Subcutaneous abdominal adipose tissue (tissue), 5 donors: Measurements from ENCODE around the gene CYBC1.

ENCODE experiments used
- H3K27ac ChIP-seq: one replicate; pipeline ENCODE4 v1.7.0; 2013; ENCODE audit warnings: low read depth, mild to moderate bottlenecking, inconsistent platforms, low read length, moderate library complexity
- H3K27me3 ChIP-seq, 5 donors: one replicate each; pipeline ENCODE4 v1.7.0; 2013; ENCODE audit warnings: low read length in 5 of 5, inconsistent platforms in 1 of 5; ENCODE audit not compliant: control insufficient read depth in 5 of 5, insufficient read depth in 4 of 5
- H3K36me3 ChIP-seq, 5 donors: one replicate each; pipeline ENCODE4 v1.7.0; 2013; ENCODE audit warnings: low read length in 5 of 5; ENCODE audit not compliant: control insufficient read depth in 5 of 5, insufficient read depth in 5 of 5
- H3K4me1 ChIP-seq, 5 donors: one replicate each; pipeline ENCODE4 v1.7.0; 2013; ENCODE audit warnings: low read length in 5 of 5, mild to moderate bottlenecking in 3 of 5, moderate library complexity in 1 of 5; ENCODE audit not compliant: control insufficient read depth in 5 of 5, insufficient read depth in 5 of 5
- H3K4me3 ChIP-seq, 5 donors: one replicate each; pipeline ENCODE4 v1.7.0; 2013; ENCODE audit warnings: low read length in 5 of 5, low read depth in 1 of 5
- H3K9ac ChIP-seq, 5 donors: one replicate each; pipeline ENCODE4 v1.7.0; 2013; ENCODE audit warnings: low read length in 5 of 5, mild to moderate bottlenecking in 4 of 5, moderate library complexity in 3 of 5
- H3K9me3 ChIP-seq, 5 donors: one replicate each; pipeline ENCODE4 v1.7.0; 2013; ENCODE audit warnings: low read length in 5 of 5; ENCODE audit not compliant: control insufficient read depth in 5 of 5
- donor health status: healthy.
- donor health status: healthy.
- donor health status: healthy.
- donor health status: healthy.
- donor health status: healthy.

The CYBC1 gene

DNA sequence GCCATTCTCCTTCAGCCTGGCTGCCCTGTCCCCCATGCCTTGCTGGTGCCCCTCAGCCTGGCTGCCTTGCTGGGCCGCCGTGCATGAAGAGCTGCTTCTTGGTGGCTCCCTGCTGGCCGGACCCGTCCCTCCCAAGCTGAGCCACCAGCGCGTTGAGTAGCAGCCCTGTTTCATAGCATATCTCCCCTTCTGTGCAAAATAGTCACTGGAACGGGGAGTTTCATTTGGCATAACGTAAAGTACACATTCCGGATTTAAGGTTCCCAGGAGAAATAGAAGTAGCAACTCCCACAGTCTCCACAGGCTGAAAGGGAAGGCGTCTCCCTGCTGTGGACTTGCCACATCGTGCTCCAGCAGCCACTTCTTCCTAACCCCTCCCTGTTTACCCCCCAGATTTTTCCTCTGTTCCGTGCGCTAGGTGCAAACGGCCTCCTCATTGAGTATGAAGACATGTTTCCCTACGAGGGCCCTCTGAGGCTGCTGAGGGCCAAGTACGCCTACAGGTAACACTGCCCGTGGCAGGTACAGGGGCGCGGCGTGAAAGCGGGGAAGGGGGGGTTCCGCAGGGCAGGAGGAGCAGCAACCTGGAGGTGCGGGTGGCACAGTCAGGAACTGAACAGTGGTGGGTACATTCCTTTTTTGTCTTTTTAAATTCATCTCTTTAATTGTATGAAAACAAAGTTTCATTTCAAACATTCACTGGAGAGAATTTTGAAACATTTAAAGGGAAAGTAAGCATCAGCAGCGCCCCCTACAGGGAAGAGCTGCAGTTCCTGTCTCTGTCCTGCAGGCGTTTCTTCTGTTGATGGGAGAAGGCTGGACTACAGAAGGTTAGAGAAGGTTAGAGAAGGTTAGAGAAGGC is 26.3 kb downstream of the CYBC1 start:
- H3K36me3 ChIP-seq = peaks cover 0 to 6% (median 3%) of the 10 kb centered on the region in 5 donors
- no peak overlapping the region for H3K27ac ChIP-seq
- peaks cover 2 to 18% (median 13%) of the 10 kb centered on the region in 5 donors for H3K4me1 ChIP-seq
- H3K9ac ChIP-seq = no peak overlapping the region
- peaks cover 0 to 8% (median 7%) of the 10 kb centered on the region in 5 donors for H3K9me3 ChIP-seq
- no peaks in the 10 kb centered on the region for H3K27me3 ChIP-seq
- H3K4me3 ChIP-seq = peak overlapping the region in 3 of 5 donors; percentile 46 to 56 (median 52)

DNA sequence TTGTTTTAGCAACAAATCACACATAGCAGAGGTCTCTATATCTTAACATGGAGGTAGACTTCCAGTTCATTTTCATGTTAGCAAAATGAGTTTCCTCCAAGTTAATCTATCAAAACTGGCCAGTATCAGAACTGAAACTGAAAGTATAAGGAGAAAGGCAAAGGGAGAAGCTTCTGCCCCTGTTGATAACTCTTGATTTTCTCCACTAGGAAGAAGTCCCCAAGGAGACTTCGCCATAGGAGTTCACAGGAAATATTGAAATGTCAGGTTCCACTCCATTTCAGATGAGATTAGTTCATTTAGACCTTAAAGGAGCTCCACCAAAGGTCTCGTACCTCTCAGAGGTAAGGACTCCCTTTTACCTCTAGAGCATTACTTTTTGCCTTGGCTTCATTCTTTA is 31.0 kb downstream of the CYBC1 start:
- Histone ChIP-seq H3K27me3 (no peaks in the 10 kb centered on the region), H3K4me3 (peak overlapping the region in 4 of 5 donors; percentile 44 to 95 (median 86)), H3K27ac (no peak overlapping the region), H3K9me3 (peaks cover 0 to 8% (median 7%) of the 10 kb centered on the region in 5 donors), H3K4me1 (peaks cover 6 to 28% (median 25%) of the 10 kb centered on the region in 5 donors), H3K36me3 (peaks cover 0 to 3% (median 2%) of the 10 kb centered on the region in 5 donors), H3K9ac (peak overlapping the region in 4 of 5 donors; percentile 85 to 90 (median 88))

DNA sequence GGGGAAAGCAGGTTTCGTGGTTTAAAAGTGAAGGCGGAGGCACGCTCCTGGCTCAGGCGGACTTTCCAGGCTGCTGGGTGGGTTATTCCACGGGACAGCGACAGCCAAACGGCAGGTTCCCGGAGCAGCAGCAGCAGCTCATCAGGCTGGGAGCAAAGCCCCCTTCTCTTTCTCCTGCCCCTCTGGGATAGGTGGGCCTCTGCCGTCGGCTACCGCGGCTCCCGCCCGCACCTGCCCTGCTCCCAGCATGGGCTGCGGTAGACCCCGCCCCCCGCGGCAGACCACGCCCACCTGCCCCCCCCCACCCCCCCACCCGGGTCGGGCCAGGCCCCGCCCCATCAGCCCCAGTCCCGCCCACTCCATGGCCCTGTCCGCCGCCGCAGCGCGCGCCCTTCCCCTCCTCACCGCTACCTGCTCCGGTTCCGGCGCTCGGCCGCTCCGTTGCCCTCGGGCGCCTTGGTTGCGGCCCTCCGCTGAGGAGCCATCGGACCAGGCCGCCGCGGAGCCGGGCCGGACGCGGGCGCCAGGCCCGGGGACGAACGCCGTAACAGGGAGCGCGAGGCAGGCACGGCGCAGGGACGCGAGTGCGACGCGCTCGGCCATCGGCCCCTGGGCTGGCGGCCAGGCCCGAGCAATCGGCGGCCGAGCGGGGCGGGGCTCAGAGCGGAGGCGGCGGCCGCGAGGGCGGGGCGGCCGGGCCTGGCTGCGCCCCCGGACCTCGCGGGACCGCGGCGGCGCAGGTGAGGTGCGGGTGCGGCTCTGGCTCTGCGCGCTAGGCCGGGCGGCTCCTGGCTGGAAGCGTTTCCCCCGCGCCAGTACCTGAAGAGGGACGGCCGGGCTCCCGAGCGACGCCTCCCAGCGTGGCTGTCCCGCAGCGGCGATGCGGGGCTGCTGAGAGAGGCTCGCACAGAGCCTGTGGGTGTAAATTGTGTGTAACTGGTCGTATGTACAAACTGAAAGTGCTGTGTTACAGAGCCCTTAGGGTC is 32.3 kb downstream of the CYBC1 start, which contains the start of the genes HEXD and OGFOD3:
Gene HEXD, plus strand, starts transcription at position 347 of the 986 bp plus-strand sequence. CDS start 1,453 bp downstream, outside the sequence.
Gene OGFOD3, minus strand, starts transcription at position 586 of the 986 bp plus-strand sequence. Its CDS starts 101 bp downstream, at position 485.
- Histone ChIP-seq H3K4me3 (peak within 1 kb of the TSS; percentile 83 to 95 (median 87)), H3K9me3 (peaks cover 0 to 8% (median 6%) of the 10 kb centered on the region in 5 donors), H3K9ac (peak within 1 kb of the TSS; percentile 63 to 90 (median 86)), H3K27ac (peak within 1 kb of the TSS; percentile 60), H3K4me1 (peaks cover 6 to 23% (median 20%) of the 10 kb centered on the region in 5 donors), H3K27me3 (no peaks in the 10 kb centered on the region), H3K36me3 (peaks cover 0 to 3% (median 3%) of the 10 kb centered on the region in 5 donors)

DNA sequence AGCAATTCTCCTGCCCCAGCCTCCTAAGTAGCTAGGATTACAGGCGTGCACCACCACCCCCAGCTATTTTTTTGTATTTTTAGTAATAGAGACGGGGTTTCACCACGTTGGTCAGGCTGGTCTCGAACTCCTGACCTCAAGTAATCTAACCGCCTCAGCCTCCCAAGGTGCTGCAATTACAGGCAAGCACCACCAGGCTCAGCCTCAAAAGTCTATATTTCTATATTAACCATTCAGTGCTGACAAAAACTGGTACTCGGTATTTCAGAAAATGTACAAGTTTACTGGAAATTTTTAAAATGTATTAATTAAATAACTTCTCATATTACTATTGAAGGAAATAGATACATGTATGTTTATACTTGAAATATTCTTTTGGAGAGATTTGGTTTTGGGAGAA is 33.8 kb downstream of the CYBC1 start:
- H3K4me1 ChIP-seq = peaks cover 6 to 23% (median 20%) of the 10 kb centered on the region in 5 donors
- no peak overlapping the region for H3K9ac ChIP-seq
- H3K27me3 ChIP-seq = no peaks in the 10 kb centered on the region
- H3K4me3 ChIP-seq = no peak overlapping the region
- no peaks in the 10 kb centered on the region for H3K9me3 ChIP-seq
- peaks cover 0 to 8% (median 5%) of the 10 kb centered on the region in 5 donors for H3K36me3 ChIP-seq
- no peak overlapping the region for H3K27ac ChIP-seq

DNA sequence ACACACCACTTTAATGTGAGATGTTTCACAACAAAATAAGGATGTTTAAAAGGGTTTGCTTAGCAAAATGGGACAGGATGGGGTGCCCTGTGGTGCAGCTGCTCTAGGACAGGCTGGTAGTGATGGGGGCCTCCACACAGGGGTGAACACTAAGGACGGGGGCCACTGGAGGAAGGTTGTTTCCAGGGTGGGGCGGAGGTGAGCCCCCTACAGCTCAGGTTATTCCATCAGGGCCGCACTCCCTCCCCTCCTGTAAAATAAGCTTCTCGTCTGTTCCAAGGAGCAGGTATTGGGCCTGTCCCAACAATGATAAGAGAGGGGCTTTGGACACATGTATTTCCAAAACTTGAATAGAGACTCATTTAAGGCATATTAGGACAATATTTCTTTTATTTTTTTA is 34.3 kb downstream of the CYBC1 start:
- Histone ChIP-seq H3K9me3 (no peaks in the 10 kb centered on the region), H3K4me3 (no peak overlapping the region), H3K4me1 (peaks cover 6 to 23% (median 20%) of the 10 kb centered on the region in 5 donors), H3K27me3 (no peaks in the 10 kb centered on the region), H3K36me3 (peaks cover 0 to 9% (median 5%) of the 10 kb centered on the region in 5 donors), H3K9ac (no peak overlapping the region), H3K27ac (no peak overlapping the region)

DNA sequence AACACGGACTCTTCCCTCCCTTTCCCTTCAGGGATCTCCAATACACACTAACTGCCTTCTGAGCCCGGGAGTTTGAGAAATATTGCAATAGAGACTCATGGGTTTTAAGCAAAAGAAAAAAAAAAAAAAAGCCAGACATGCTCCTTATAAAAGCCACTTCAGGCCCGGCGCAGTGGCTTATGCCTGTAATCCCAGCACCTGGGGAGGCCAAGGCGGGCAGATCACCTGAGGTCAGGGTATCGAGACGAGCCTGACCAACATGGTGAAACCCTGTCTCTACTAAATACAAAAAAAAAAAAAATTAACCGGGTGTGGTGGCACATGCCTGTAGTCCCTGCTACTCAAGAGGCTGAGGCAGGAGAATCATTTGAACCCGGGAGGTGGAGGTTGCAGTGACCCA is 34.8 kb downstream of the CYBC1 start:
- no peak overlapping the region for H3K4me3 ChIP-seq
- peaks cover 0 to 9% (median 7%) of the 10 kb centered on the region in 5 donors for H3K36me3 ChIP-seq
- H3K9ac ChIP-seq = no peak overlapping the region
- no peak overlapping the region for H3K27ac ChIP-seq
- H3K4me1 ChIP-seq = peaks cover 6 to 23% (median 20%) of the 10 kb centered on the region in 5 donors
- H3K9me3 ChIP-seq = no peaks in the 10 kb centered on the region
- no peaks in the 10 kb centered on the region for H3K27me3 ChIP-seq

DNA sequence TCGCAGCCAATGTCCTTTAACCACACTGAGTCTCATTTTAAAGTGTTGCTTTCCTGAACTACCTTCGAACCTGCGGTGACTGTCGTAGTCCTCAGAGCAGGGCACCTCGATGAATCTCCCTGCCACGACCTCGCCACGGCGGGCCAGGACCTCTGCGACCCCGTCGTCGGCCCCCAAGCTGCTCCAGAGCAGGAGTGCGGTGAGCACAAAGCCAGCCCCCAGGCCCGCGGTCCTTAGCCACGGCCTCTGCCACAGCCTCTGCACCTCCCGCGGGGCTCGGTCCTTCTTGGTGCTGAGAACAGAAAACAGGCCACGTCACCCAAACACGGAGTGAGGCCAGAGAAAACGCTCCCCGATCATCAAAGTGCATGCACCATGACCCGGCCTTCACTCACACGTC is 35.2 kb downstream of the CYBC1 start:
- no peaks in the 10 kb centered on the region for H3K9me3 ChIP-seq
- H3K27ac ChIP-seq = no peak overlapping the region
- peaks cover 6 to 23% (median 20%) of the 10 kb centered on the region in 5 donors for H3K4me1 ChIP-seq
- no peak overlapping the region for H3K9ac ChIP-seq
- no peaks in the 10 kb centered on the region for H3K27me3 ChIP-seq
- H3K4me3 ChIP-seq = no peak overlapping the region
- peaks cover 0 to 9% (median 7%) of the 10 kb centered on the region in 5 donors for H3K36me3 ChIP-seq

DNA sequence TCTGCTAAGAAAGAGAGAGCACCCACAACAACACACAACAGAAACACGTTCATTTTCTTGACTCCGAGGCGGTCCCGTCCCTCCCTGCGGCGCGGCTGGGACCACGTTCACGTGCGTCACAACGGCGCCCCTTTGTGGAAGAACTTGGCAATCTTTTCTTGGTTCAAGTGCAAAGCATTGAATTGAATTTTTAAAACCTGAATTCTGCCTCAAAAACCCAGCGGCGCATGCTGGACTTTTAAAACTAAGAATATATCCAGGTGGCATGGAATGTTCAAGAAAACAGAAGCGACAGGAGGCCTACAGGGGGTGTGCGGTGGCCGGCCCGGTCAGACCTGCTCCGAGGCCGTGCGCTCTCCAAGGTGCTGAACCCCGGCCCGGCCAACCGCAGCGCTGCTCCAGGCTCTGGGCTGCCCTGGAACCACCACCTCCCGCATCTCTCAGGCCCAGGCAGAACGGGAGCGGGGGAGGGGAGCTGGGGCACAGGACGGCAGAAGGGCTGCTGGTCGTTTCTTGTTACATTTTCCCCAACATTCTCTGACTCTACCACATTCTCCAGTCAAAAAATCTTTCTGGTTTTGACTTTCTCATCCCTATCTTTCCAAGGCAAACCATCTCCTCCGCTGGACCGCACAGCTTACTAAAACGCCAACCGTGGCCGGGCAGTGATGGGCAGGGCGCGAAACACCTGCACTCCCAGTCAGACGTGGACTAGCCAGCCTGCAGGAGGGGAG is 35.8 kb downstream of the CYBC1 start:
- no peak overlapping the region for H3K27ac ChIP-seq
- H3K27me3 ChIP-seq = no peaks in the 10 kb centered on the region
- peaks cover 6 to 22% (median 20%) of the 10 kb centered on the region in 5 donors for H3K4me1 ChIP-seq
- no peak overlapping the region for H3K4me3 ChIP-seq
- no peak overlapping the region for H3K9ac ChIP-seq
- no peaks in the 10 kb centered on the region for H3K9me3 ChIP-seq
- H3K36me3 ChIP-seq = peaks cover 0 to 11% (median 6%) of the 10 kb centered on the region in 5 donors
